ENCODE measurements around the gene QRFP.
A peak's percentile ranks its signal among the peaks of the same experiment; 100 is the strongest.

QRFP gene

GRCh38 chr9:130896233-130897014 is at the start of gene QRFP:
QRFP (minus strand) TSS chr9:130896812; CDS start chr9:130893838, 2,974 bp downstream.
- DNase-seq (ENCODE audit: low read depth) = no peak

DNA sequence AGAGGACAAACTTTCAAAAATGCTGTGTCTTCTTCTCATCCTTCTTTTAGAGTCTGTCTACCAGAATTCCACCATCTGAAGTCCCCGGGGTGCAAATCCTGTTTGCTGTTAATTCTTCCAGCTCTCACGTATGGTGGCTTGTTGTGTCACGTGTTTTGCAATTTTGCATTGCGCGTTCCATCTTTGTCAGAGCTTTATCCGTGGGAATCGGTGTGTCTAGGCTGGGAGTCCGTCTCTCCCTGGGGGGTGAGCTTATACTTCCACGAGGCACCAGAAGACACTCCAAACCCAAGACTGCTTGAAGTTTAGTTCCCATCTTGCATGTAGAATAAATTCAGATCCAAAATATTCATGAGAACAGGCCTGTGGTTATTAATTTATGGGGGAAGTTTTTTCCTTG is 48.6 kb upstream of the QRFP start:
- no peak for DNase-seq (ENCODE audit: low read depth)

- no peak for DNase-seq (ENCODE audit: low read depth)
Observed at GRCh38 chr9:130944510-130945058, 48.0 kb upstream of the QRFP start.

DNA sequence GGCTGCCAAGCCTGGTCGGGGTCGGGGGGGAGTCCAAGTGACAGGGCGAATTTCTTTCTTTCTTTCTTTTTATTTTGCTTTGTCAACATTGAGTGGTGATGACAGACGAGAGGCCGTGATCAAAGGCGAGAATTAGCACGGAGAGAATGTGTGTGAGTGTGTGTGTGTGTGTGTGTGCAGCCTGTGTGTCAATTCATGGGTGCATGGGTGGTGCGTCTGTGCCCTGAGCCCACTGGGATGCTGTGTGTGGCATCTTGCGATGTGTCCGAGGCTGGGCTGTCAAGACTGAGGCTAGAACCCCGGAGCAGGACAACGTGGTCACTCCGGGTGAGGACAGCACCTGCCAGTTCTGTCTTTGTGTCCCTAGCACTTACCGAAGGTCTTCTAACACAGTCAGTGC is 47.2 kb upstream of the QRFP start:
- no peak for DNase-seq (ENCODE audit: low read depth)

DNA sequence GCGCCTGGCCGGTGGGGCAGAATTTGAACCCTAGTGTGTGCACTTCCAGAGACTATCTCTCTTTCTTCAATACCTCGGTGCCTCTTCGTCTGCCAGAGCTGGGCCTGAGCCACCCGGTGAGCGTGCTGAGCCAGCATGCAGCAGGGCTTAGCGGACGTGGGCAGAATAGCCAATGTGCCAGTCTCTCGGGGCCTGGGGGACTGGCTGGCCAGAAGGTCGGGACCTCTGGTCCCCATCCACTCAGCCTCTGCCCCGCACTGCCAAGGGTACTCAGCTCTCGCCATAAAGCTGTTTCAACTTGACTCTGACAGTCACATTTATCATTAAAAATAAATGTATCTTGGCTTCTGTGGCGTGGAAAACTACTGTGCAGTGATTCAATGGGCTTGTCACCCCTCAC is 46.6 kb upstream of the QRFP start:
- no peak for DNase-seq (ENCODE audit: low read depth)

DNA sequence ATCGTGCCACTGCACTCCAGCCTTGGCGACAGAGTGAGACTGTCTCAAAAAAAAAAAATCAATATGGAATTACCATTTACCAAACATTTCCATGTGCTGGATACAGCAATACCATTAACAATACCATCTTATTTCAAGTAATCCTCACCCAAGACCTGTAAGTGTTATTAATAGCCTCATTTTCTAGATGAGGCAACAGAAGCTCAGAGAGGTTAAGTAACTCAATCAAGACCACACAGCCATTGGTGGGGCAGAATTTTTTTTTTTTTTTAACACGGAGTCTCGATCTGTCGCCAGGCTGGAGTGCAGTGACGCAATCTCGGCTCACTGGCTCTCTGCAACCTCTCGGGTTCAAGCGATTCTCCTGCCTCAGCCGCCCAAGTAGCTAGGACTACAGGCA is 46.1 kb upstream of the QRFP start:
- DNase-seq (ENCODE audit: low read depth) = no peak

DNA sequence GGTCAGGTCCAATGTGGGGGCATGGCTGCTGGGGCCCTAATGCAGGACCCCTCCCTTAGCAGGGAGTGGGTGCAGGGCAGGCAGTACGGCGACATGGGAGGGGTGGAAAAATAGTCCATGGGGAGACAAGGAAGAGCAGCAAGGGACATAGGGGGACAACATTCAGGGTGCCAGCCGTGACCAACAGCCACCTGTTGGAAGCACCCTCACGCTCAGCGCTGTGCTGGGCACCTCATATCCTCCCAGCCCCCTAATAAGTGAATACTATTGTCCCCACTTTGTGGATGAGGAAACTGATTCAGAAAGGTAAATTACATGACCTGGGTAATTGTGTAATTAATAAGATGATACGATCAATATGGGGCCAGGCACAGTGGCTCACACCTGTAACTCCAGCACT is 45.5 kb upstream of the QRFP start:
- no peak for DNase-seq (ENCODE audit: low read depth)

DNA sequence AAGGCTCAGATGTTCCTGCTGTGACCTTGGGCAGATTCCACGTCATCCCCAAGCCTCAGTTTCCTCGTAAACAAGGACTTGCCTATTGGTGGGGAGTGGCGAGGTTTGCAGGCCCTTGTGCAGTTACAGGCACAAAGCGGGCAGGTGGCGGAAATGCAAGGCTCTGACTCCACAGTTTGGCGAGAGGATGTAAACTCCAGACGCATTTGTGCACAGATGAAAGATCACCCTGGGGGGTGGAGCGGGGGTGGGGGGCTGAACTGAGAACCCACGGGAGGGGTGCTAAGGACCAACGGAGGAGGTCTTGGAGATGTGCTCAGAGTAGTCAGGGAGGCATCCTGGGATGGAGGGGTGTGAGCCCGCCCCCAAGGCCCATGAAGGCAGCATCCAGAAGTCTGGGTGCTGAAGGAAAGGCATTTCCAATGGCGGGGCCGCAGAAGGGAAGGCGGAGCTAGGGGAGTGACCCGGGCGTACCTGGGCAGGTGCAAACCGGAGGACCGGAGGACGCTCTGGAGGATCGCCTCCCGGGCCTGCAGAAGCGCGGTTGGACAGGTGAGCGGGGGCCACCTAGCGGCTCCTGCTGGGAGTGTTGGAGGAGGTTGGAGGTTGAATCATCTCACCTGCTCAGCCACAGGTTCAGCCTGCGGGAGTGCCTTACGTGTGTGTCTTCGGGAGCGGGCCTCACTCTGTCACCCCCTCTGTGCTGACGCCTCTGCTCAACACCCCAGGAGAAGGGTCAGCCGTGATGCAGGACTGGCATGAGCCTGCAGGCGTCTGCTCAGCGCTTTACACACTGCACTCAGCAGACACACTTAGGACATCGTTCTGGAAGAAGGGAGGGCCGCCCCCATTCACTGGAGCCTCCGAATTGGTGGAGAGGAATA is 44.3 kb upstream of the QRFP start:
- peak; percentile 56 for DNase-seq (ENCODE audit: low read depth)

DNA sequence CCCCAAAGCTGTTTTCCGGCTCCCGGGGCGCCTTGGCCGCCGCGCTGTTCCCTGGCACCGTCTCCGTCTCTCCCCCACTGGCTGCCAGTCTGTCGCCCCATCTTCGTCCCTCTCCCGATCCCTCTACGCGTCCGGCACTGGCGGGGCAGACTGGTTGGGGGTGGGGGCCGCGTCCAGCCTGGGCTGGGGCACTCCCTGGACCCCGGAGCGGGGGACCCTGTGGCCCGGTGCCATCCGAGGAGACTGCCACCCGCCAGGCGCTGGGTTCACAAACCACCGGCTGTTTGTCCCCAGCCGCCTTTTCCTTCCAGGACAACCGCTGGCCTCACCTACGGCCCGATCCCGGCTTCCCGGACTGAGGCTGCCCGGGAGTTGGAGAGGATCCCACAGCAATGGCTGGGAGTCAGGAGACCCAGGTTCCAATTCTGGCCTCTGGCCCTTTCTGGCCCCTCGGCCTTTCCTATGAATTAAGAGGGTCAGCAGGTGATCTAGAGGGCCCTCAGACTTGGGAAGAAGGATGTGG is 43.5 kb upstream of the QRFP start:
- no peak for DNase-seq (ENCODE audit: low read depth)

- no peak for DNase-seq (ENCODE audit: low read depth)
Observed at GRCh38 chr9:130939405-130940026, 42.9 kb upstream of the QRFP start.

DNA sequence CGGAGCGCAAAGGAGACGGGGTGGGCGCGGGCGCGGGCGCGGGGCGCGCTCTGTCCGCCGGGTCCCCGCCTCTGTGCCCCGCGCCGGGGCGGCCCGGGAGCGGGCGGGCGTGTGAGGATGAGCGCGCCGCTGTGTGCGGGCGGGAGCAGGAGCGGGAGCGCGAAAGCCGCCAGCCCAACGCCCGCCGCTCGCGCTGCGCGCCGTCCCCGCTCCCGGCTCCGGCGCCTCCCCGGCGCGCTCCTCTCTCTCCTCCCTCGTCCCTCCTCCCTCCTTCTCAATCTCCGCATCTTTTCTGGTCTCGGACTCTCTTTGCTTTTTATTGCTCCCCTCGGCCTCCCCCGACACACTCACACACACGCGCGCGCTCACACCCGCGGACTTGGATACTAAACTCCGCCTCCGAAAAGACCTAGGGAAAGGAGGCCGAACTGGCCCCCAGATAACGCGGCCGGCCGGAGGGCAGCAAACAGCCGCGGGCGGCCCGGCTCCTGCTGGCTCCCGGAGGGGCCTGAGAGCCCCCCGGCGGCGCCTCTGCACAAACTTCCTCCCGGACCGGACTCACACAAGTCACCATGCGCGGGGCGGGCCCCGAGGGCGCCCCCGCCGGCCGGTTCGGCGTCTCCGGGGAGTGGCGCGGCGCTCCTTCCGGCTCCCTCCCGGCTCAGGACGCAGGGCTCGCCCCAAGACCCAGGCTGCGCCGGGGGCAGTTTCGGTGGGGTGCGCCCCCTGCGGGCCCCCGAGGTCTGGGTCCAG is 42.2 kb upstream of the QRFP start, which contains the start of gene FIBCD1:
TSS of gene FIBCD1 (minus strand) at position 596 of the 753 bp plus-strand sequence. CDS start 640 bp downstream, outside the sequence.
- no peak for DNase-seq (ENCODE audit: low read depth)

GRCh38 chr9:130938184-130938651 is 41.6 kb upstream of the QRFP start:
- DNase-seq (ENCODE audit: low read depth) = no peak

GRCh38 chr9:130937146-130938076 is 40.8 kb upstream of the QRFP start:
- no peak for DNase-seq (ENCODE audit: low read depth)

- DNase-seq (ENCODE audit: low read depth) = no peak
Observed at GRCh38 chr9:130936285-130937117, 39.9 kb upstream of the QRFP start.

DNA sequence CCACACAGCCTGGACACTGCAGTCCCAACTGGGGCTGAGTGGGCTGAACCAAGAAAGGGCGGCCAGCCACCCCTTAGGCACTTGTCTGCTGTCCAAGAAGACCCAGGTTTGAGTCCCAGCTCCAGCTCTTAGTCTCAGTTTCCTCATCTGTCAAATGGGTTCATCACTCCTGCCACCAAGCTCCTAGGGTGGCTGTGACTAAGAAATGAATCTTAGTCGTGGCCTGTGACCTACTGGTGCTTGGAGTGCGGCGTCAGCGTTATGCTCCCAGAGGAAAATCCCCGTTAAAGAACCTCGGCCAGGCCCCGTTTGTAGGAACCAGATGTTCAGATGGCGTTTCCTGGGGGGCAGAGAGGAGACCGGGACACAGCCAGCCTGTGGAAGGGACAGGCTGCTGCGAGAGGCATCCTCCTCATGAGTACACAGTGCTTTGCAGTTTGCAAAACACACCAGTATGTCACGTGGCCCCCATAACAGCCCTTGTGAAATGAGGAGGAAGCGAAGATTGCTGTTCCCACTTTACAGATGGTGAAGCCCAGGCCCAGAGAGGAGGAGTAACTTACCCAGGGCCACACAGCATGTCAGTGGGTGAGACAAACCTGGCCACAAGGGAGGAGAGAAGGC is 39.1 kb upstream of the QRFP start:
- no peak for DNase-seq (ENCODE audit: low read depth)

DNA sequence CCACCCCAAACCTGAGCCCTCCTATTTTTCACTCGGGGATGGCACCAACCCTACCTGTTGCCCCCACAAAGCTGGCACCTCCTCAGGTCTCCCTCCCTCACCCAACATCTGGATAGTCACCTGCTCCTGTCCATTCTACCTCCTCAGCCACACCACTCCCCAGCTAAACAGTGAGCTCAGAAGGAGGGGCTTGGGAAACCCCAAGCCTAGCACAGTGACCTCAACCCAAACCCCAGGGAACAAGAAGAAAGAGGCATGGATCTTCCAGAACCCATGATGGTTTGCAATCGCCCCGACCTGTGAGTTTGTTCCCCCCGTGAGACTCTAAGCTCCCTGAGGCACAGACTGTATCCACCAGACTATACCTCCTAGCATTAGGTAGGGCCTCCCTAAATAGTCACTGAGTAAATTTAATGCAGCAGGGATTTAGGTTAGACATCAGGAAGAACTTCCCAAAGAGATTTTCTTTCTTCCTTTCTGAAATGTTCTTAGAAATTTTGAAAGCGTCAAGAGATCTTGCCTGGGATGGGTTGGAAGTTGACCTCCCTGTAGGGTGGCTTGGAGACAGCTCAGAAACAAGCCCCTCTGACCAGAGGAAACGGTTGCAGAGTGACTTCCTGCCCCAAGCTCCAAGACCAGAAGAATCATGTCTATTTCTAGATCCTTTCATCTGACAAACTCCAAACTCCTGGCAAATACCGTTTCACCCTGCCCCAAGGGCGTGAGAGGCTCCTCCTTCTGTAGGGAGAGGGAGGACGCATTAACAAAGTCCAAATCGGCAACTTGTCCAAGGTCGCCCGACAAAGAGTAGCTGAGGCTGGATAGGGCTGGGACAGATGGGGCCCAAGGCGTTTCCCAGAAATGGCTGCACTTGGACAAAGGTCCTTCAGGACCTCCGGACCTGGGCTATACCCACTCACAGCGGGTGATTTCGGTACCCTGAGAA is 38.4 kb upstream of the QRFP start:
- DNase-seq (ENCODE audit: low read depth) = no peak

DNA sequence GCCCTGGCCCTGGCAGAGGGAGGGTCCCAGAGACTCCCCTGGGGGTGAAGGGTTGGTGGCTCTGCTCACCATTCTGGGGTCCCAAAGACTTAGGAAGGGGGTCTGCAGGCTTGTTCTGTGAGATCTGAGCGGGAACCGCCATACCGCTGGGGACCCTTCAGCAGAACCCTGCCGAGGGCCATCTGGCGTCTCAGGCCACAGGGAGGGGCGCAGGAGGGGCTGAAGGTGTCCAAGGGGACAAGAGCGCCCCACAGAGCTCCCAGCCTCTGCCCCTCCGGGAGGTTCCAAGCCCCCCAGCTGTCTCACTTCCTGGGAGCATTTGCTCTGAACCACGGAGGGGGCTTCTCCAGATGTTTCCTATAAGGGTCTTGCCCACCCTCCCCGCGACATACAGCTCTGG is 37.6 kb upstream of the QRFP start:
- no peak for DNase-seq (ENCODE audit: low read depth)

Measured in stimulated activated CD8-positive, alpha-beta memory T cell treated with anti-CD3 and anti-CD28 coated beads, Interleukin-4, amount 100 ng/mL, for 24 hours (primary cell).